HG03066 (cell line): ENCODE data around the gene FAM237B.

Experiments used
- ATAC-seq: cut with Tn5 transposase; IDR thresholded peaks from one replicate; pipeline ENCODE4 v1.9.1; 2021; ENCODE audit warnings: low read depth; ENCODE audit not compliant: unreplicated experiment

The FAM237B gene

DNA sequence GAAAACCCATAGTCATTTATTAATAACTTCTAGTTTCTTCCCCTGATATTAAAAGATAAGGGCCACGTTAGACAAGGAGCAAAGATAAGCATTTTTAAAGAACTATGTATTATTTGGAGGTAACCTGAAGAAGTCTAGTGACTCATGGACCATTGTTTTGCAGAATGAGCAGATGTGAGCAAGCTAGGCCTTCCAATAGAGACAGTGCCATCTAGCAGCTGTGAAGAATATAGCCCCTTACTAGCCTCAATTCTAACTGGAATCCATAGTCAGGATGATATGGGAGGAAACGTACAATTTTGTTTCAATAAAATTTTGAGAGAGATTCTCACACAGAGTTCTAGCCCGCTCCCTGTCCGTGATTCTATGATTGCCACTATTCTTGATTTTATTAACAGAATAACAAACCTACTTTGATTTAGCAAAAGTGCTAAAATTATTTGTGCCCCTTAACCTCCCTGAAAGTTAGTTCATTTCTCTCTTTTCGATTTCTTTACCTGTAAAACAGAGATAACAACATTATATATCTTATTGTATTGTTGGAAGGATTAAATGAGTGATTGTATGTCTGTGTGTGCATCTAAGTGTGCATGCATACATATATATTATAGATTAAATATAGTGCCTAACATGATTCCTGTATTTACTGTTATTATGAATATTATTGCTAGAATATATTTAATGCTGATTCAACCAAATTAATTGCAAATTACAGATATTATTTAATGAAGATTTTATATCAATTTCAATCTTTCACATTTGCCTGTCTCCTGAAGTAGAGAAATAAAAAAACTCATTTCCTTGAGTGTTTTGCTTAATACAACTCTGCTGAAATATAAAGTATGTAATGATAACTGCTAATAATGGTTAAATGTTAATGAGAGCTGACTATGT, 22.7 kb downstream of the FAM237B start:
- ATAC-seq, result peak; percentile 95

- no peak for ATAC-seq
Observed at GRCh38 chr7:90290244-90291113, 30.6 kb downstream of the FAM237B start.

DNA sequence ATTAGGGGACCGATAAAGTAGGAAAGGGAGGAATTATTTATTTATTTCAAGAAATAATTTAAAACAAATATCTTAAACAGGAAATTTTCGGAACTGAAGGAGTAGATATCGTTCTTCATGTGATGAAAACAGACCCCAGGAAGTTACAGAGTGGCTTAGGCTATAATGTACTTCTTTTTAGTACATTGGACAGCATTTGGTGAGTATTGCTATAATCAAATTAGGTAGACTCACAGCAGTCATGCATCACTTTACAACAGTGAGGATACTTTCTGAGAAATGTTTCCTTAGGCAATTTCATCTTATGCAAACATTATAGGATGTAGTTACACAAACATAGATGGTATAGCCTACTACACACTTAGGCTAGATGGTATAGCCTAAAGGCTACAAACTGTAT, 33.0 kb downstream of the FAM237B start:
- no peak for ATAC-seq

- ATAC-seq, result no peak
Observed at GRCh38 chr7:90276033-90276728, 44.9 kb downstream of the FAM237B start.

- no peak for ATAC-seq
Observed at GRCh38 chr7:90274161-90274560, 46.9 kb downstream of the FAM237B start.

DNA sequence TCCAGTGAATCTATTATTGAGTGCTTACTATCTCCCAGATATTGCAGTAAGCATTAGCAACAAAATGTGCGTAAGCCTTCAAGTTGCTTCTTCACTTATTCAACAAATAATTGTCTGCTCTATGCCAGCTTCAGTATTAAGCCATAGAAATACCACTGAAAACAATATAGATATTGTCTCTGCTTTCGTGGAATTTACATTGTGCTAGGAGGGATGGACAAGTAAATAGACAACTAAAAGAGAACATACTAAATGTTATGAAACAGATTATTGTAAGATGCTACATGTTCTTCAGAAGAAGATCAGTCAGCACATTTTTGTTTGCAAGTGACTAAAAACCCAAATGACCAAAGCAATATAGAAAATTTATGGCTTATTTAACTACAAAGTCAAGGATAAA, 48.9 kb downstream of the FAM237B start:
- ATAC-seq, result no peak

- ATAC-seq, result no peak
Observed at GRCh38 chr7:90271753-90272152, 49.4 kb downstream of the FAM237B start.

- no peak for ATAC-seq
Observed at GRCh38 chr7:90270431-90271178, 50.5 kb downstream of the FAM237B start.

- no peak for ATAC-seq
Observed at GRCh38 chr7:90269163-90269562, 51.9 kb downstream of the FAM237B start.

DNA sequence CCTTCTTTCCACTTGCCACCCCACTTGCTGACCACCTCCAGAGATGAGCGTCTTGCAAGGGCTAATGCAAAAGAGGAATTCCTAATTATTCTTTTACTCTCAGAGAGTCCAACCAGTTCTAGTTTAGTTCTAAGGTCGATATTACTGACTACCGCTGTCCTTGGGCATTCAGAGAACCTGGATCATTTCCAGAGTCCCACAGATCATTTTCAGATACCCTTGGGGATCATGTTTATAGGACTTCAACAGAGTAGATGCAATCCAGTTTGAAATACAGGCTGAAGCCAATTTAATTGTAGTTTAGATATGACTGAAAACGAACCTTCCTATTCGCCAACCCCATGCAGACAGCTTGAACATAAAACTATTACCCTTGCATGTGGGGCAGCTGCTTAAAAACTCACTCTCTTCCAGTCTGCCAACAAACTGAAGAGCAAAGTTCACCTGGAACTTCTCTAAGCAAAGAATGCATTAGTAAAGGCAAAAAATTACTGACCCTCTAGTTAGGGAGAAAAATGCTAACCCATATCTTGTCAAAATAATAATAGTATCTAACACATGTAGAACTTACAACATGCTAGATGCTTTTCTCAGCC, 53.7 kb downstream of the FAM237B start:
- no peak for ATAC-seq

- ATAC-seq, result no peak
Observed at GRCh38 chr7:90266808-90267207, 54.3 kb downstream of the FAM237B start.
